Thoracic aorta (tissue), 2 donors: ENCODE results near the gene LPAR1. TPM values are rescaled to one million over a fixed set of nuclear protein-coding genes. Genes with fewer than 3 reads are reported as not detected.

ENCODE experiments used
- ATAC-seq: fragments of 150-250 bp; one replicate; pipeline ENCODE4 v1.8.0; 2017; ENCODE audit warnings: low read depth; ENCODE audit not compliant: insufficient number of reproducible peaks, low FRiP score
- DNase-seq: peaks from one replicate; pipeline ENCODE4 v3.0.0-alpha.2; 2020; ENCODE audit warnings: low spot score
- H3K27ac ChIP-seq, 2 donors: fragments of 200-600 bp; sonication (generic); 1 replicate in 1 of 2; 2 replicates in 1 of 2; pipeline ENCODE4 v1.5.1; 2016; ENCODE audit warnings: mild to moderate bottlenecking in 2 of 2, moderate library complexity in 2 of 2
- H3K27me3 ChIP-seq: fragments of 200-600 bp; sonication (generic); replicated peaks from 2 replicates; pipeline ENCODE4 v1.6.0; 2016; ENCODE audit warnings: mild to moderate bottlenecking; ENCODE audit not compliant: insufficient read depth
- H3K36me3 ChIP-seq: fragments of 200-600 bp; sonication (generic); one replicate; pipeline ENCODE4 v1.5.1; 2016
- H3K4me1 ChIP-seq, 2 donors: fragments of 200-600 bp; sonication (generic); 1 replicate in 1 of 2; 2 replicates in 1 of 2; pipeline versions ENCODE4 v1.5.1 to v1.6.0; 2016; ENCODE audit warnings: low read depth in 2 of 2, mild to moderate bottlenecking in 1 of 2; ENCODE audit not compliant: control insufficient read depth in 1 of 2
- H3K4me3 ChIP-seq: fragments of 200-600 bp; sonication (generic); 2 replicates; pipeline ENCODE4 v1.5.1; 2016; ENCODE audit warnings: mild to moderate bottlenecking
- H3K9me3 ChIP-seq: fragments of 200-600 bp; sonication (generic); 2 replicates; pipeline ENCODE4 v1.5.1; 2016
- total RNA-seq, 2 donors: library from RNA; depleted of rRNA; stranded (reverse); fragments of >200 nt; gene quantifications; one replicate each; pipeline versions ENCODE4 v1.1.0 to v1.2.3, GENCODE V29; 2016
- TF ChIP-seq, protein P1 (sequence below): fragments of 200-600 bp; sonication (generic); IDR thresholded peaks from one replicate; pipeline ENCODE4 v1.5.1; 2019; ENCODE audit warnings: antibody characterized with exemption

The LPAR1 gene
- total RNA-seq, 2 donors from 2014 or later, result 85.1 to 94.0 TPM

DNA sequence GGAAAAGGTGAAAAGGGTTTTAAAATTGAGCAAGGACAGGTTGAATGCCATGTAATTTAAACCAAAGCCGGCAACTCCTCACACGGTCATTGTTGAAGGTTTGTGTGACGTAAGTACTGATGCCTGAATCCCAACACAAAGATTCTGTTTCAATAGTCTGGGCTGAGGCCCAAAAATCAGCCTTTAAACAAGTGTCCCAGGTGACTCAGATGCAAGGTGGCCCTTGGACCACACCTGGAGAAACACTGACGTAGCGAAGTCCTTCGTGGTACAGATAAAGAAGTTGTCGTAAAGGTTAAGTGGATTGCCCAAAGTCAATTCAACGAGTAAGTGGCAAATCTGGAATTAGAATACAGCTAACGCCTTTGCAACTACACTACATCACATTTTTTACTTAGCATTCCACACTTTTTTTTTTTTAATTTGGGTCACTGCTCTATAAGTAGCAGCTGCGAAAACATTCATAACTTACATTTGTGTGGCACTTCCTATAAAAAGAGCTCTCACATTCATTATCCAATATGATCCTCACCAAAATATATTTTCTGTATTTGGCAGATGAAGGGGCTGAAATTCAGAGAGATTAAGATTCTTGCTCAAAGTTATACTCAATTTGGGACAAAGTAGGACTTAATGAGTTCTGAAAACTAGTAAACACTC, 111.3 kb downstream of the LPAR1 start:
- H3K9me3 ChIP-seq, result no peaks in the 10 kb centered on the region
- H3K4me1 ChIP-seq, result peaks cover 16 to 28% of the 10 kb centered on the region in 2 donors
- peak overlapping the region; percentile 60 to 76 for H3K27ac ChIP-seq
- ATAC-seq, result no peak
- TF ChIP-seq, protein P1, sequence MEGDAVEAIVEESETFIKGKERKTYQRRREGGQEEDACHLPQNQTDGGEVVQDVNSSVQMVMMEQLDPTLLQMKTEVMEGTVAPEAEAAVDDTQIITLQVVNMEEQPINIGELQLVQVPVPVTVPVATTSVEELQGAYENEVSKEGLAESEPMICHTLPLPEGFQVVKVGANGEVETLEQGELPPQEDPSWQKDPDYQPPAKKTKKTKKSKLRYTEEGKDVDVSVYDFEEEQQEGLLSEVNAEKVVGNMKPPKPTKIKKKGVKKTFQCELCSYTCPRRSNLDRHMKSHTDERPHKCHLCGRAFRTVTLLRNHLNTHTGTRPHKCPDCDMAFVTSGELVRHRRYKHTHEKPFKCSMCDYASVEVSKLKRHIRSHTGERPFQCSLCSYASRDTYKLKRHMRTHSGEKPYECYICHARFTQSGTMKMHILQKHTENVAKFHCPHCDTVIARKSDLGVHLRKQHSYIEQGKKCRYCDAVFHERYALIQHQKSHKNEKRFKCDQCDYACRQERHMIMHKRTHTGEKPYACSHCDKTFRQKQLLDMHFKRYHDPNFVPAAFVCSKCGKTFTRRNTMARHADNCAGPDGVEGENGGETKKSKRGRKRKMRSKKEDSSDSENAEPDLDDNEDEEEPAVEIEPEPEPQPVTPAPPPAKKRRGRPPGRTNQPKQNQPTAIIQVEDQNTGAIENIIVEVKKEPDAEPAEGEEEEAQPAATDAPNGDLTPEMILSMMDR, result no peak
- H3K27me3 ChIP-seq, result no peaks in the 10 kb centered on the region
- H3K36me3 ChIP-seq, result no peaks in the 10 kb centered on the region
- peak overlapping the region; percentile 55 for H3K4me3 ChIP-seq
- DNase-seq, result no peak

DNA sequence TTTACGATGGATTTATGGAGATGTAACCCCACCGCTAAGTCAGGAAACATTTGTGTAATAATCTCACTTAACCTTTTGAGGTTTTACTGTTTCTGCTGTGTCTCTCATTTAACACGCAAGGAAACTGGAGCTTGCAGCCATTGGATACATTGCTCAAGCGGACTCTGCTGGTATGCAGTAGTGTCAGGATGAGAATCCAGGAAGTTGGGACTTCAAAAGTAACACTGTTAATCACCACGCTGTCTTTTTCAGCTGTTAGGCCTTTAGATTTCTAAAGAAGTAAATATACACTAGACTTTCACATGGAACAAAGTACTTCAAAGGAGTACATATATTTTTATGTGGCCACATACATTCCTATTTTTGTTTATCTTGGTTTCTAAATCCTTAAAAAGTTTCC, 114.7 kb downstream of the LPAR1 start:
- ATAC-seq (no peak), DNase-seq (no peak)
- Histone ChIP-seq H3K4me3 (no peak overlapping the region), H3K27me3 (no peaks in the 10 kb centered on the region), H3K27ac (no peak overlapping the region), H3K4me1 (peaks cover 30 to 41% of the 10 kb centered on the region in 2 donors), H3K36me3 (no peaks in the 10 kb centered on the region), H3K9me3 (no peaks in the 10 kb centered on the region)
- TF ChIP-seq, protein P1, result no peak

DNA sequence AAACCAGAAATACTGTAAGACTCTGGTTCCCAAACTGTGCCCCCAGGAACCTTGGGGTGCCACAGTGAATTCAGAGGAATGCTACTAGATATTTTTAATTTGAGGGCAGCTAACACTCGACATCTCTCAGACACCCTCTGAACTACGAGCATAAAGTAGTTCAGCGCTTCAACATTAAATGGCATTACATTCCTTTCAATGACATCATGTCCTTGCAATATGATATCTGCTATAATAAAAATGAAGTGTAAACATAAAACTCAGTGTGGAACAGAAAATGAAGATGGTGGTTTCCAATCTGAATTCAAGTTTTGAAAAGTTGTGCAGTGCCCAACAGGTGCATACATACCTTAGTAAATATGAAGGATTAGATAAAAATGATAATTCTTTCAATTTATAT, 116.1 kb downstream of the LPAR1 start:
- H3K9me3 ChIP-seq, result no peaks in the 10 kb centered on the region
- H3K27me3 ChIP-seq, result no peaks in the 10 kb centered on the region
- no peak overlapping the region for H3K4me3 ChIP-seq
- TF ChIP-seq, protein P1, result no peak
- no peak for DNase-seq
- no peak overlapping the region for H3K27ac ChIP-seq
- H3K36me3 ChIP-seq, result no peaks in the 10 kb centered on the region
- ATAC-seq, result no peak
- H3K4me1 ChIP-seq, result peaks cover 27 to 46% of the 10 kb centered on the region in 2 donors

DNA sequence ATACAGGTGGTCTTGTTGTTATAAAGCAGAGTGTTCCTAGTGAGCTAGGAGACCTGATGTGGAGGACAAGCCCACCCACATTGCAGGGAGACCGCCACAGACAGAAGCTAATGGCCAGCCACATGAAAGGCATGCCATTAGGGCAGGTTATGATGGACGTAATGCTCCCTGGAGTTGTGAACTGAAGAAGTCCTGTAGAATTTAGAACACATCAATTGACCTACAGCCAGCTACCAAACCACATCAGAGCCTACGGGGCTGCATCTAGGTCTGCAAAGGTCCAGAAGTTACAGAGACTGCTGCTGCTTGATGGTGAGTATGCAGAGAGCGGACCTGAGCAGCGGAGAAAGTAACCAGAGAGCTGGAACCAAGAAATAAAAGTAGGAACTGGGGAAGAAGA, 116.6 kb downstream of the LPAR1 start:
- no peak overlapping the region for H3K4me3 ChIP-seq
- H3K4me1 ChIP-seq, result peaks cover 23 to 41% of the 10 kb centered on the region in 2 donors
- H3K27me3 ChIP-seq, result no peaks in the 10 kb centered on the region
- no peaks in the 10 kb centered on the region for H3K36me3 ChIP-seq
- H3K9me3 ChIP-seq, result no peaks in the 10 kb centered on the region
- no peak for ATAC-seq
- H3K27ac ChIP-seq, result no peak overlapping the region
- TF ChIP-seq, protein P1, result no peak
- DNase-seq, result no peak

DNA sequence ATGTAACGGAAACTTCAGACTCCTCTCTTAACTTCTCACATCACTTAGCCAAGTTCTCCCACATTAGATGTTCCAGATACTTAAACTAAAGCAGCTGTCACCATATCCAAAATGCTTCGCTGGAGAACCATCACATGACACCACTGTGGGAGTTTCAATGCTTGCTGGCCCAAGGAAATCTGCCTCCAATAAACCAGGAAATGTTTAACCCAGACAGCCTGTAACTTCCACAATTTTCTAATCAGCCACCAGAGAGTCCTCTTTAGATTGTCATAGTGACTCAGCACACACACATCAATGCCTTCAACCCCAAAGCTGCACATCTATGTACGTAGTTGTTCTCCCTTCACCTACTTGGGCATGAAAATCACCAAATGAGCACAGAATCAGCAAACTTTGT, 118.7 kb downstream of the LPAR1 start:
- no peaks in the 10 kb centered on the region for H3K27me3 ChIP-seq
- TF ChIP-seq, protein P1, result no peak
- H3K36me3 ChIP-seq, result no peaks in the 10 kb centered on the region
- DNase-seq (no peak), ATAC-seq (no peak)
- H3K9me3 ChIP-seq, result no peaks in the 10 kb centered on the region
- peak overlapping the region in 1 of 2 donors; percentile 39 for H3K27ac ChIP-seq
- H3K4me3 ChIP-seq, result no peak overlapping the region
- H3K4me1 ChIP-seq, result peaks cover 18 to 45% of the 10 kb centered on the region in 2 donors
